Left cardiac atrium (tissue), 4 donors: ENCODE data around the gene LRTM2. TPM values are rescaled to one million over a fixed set of nuclear protein-coding genes. Genes with fewer than 3 reads are reported as not detected.
"Not testable (repeated sequence)": the region's sequence is repeated elsewhere in the genome, so short reads cannot be mapped to it uniquely, and the experiment has no call there.

Source experiments
- ATAC-seq, 2 donors: fragments of 200-7000 bp; cut with Tn5 transposase; one replicate each; pipeline ENCODE4 v1.9.1; 2020; ENCODE audit warnings: mild to moderate bottlenecking in 2 of 2, moderate library complexity in 2 of 2
- DNase-seq: peaks from one replicate; pipeline ENCODE4 v3.0.0-alpha.2; 2020
- intact Hi-C, 2 donors: fragments of 100-400 bp; cut with DNase I; formaldehyde crosslinking; loops; one replicate each; pipeline versions ENCODE4 v1.14.1 to v1.15.1; 2022 to 2023
- total RNA-seq, 2 donors: library from RNA; stranded (reverse); fragmentation: NEBNext Ultra II Directional; extraction: Animal tissue kit (Norgen Biotek cat#: 25700); gene quantifications; one replicate each; pipeline ENCODE4 v1.2.1, GENCODE V29; 2021
- donor health status: DM: no; HTN: yes; CAD: no.
- donor health status: DM: no; HTN: yes; CAD: no; lungs with severe emphysema.
- donor health status: DM: yes; HTN: yes; CAD: no.
- donor health status: Dilated cardiomyopathy.

The LRTM2 gene
- total RNA-seq, 2 donors from 2014 or later, result not detected

DNA sequence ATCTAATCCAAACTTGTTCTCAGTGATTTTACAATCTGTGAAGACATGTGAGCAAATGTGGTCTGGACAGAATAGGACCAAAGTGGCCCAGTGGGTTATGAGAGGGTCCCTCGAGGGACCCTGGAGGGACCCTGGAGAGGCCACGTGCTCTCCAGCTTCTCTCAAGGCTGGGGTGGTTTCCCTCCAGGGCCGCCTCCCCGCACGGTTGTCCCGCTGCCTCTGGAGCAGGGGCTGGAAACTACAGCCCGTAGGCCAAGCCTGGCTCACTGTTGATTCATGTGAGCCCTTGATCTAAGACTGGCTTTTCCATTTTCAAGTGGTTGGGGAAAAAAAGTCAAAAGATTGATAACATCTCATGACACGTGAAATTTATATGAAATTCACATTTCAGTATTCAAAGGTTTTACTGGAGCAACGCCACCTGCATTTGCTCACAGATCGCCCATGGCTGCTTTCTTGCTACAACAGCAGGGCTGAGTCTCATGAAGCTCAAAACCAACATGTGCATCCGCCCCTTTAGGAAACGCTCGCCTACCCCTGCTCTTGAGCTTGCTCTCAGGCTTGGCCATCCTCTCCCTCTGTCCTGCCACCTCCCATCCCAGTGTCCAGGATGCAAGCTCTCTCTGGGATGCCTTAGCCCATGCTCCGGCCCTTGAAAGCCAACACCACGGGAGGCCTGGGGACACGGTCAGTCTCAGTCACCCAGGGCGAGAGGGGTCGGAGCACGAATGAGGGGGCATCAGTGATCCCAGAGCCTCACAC, 12.1 kb upstream of the LRTM2 start:
- intact Hi-C loops, result loop anchor here in 1 of 2 donors (5.0 kb wide), 1 partner anchor 109 kb away; the partner anchor contains the start of gene CACNA2D4
- ATAC-seq, result no peak

DNA sequence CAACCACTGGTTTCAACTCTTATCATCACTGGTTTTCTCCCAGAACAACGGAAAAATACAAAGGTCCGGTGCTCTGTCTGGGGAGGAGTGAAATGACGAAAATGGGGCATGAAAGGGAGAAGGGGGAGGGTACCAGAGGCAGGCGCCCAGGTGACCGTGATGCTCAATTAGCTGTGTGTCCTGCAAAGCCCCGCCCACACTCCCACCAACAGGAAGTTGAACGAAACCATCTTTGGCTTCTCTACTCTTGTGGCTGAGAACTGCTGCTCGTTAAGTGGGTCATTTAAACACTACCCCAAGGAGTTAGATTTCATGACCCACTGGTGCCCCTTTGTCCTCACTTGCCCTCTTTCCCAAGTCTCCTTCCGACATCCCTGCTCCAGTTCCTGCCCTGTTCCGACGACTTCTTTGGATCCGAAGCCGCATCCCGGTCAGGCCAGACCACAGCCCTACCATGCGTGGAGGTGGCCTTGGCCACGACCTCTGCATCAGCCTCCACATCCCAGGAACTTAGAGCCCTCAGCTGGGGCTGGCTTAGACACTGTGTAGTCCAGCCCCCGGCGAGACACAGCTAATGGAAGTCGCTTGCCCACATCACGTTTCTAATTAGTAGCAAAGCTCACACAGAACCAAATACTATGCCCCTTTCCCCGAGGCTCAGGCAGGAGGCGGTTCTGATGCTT, 11.4 kb upstream of the LRTM2 start:
- DNase-seq (peak; percentile 17), ATAC-seq (no peak)
- intact Hi-C loops, result loop anchor here in 1 of 2 donors (5.0 kb wide), 1 partner anchor 108 kb away; the partner anchor contains the start of gene CACNA2D4

More for the DNA sequence above, 12.1 kb upstream of the LRTM2 start:
- peak; percentile 16 for DNase-seq

DNA sequence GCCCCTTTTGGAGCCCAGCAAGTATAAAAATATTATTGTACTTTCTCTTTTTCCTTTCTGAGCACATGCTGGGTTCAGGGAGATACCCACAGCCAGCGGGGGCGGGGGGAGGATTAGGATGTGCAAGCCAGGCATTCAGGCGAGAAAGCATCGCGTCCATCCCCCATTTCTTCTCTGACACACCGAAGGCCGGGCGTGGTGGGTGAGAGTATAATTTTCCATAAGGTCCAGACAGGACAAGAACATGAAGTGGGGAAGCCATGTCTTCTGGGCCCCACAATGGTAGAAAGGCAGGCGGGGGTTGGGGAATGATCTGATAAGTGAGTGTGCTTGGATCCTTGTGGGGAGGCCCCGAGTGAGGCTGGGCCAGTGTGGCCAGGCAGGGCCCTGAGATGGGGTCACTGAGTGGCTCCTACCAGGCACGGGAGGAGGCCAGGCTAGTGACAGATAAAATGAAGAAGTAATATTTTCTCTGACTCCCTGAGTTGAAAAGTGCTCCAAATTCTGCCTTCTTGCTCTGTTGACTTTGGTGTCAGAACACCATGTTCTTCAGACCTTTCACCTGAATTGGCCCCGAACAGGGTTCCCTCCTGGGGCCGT, 10.7 kb upstream of the LRTM2 start:
- no peak for ATAC-seq
- peak; percentile 13 for DNase-seq
- intact Hi-C loops, result loop anchor here in 1 of 2 donors (5.0 kb wide), 1 partner anchor 108 kb away; the partner anchor contains the start of gene CACNA2D4

DNA sequence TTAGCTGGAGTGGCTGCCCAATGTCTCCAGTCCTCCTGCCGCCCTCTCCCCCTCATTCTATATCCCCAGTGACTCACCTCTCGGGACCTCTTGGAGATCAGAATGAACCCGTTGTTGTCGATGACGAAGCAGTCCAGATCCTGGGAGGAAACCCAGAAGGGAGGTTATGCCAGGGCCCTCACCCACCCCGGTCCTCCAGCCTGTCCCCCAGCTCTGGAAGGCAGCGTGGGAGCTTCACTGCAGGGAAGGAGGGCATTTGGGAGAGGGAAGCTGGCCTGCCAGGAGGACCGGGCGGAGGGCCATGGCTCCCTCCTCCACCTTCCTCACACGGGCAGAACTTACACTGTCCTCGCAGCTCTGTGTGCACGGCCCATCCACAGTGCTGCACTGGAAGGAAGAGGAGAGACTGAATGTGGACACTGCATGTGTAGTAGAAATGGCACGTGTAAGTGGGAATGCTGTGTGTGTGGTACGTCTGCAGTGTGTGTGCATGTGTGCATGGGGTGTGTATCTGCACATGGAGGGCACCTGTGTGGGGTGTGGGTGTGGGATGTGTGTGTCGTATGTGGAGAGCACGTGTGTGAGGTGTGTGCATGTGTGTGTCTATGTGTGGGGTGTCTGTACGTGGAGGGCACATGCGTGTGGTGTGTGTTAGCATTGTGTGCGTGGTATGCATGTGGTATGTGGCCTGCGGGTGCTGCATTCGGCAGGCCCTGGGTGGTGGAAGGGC, 10.0 kb upstream of the LRTM2 start:
- intact Hi-C loops, result no loop called here
- DNase-seq (no peak), ATAC-seq (no peak)

DNA sequence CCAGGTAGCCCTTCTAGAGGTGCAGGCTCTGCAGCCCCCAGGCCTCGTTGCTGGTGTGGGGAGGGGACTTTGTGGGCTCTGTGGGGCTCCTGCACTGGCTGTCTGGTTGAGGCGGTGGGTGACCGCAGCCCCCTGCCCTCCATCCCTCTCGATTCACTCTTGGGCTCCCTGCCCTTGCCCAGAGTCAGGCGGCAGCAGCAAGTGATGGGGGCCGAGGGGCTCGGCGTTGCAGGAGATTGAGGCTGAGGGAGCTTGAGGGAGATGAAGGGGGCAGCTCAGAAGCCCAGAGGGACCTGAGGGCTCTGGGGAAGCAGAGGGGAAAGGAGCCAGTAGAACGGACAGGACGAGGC, 9.5 kb upstream of the LRTM2 start:
- ATAC-seq (no peak), DNase-seq (no peak)
- intact Hi-C loops, result no loop called here

DNA sequence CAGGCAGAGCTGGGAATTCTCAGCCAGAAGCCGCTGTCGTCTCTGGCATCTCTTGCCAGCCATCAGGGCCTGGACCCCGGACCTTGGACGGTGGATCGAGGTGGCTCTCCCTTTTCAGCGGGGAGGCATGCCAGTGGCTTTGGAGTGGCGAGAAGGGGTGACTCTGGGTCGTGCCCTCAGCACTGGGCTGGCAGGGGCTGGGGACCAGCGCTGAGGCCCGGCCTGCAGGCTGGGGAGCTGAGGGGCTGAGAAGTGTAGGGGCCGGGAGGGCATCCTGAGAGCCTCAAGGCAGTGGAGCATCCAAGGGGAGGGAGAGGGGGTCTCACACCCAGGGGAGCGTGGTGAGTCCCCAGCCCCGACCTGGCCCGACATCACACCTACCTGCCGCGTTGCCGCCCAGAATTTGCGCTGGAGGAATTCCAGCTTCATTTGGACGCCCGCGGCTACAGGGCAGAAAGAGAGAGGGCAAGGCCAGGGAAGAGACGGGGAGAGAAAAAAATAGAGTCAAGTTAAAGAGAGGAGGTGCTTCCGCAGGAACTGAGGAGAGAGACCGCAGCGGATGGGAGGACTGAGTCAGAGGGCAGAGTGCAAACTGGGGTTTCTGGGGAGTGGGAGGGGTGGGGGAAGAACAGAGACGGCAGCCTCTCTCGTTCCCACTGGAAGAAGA, 9.0 kb upstream of the LRTM2 start:
- DNase-seq (no peak), ATAC-seq (peak in 1 of 2 donors; percentile 44)
- intact Hi-C loops, result no loop called here

DNA sequence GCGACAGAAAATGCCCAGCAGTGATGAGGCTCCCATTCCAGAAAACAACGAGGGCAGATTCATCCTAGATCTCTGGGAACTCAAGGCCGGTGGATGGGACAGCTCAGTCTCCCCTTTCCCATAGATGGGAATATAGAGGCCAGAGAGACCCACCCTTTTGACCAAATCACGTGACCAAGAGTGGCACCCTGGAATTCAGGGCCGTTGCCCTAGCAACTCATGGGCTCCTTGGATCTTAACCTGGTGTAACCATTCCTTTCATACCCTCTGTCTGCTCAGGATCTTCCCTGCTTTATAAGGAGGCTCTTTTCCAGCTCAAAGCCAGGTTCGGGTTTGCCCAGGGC, 8.4 kb upstream of the LRTM2 start:
- ATAC-seq (no peak), DNase-seq (no peak)
- intact Hi-C loops, result no loop called here

DNA sequence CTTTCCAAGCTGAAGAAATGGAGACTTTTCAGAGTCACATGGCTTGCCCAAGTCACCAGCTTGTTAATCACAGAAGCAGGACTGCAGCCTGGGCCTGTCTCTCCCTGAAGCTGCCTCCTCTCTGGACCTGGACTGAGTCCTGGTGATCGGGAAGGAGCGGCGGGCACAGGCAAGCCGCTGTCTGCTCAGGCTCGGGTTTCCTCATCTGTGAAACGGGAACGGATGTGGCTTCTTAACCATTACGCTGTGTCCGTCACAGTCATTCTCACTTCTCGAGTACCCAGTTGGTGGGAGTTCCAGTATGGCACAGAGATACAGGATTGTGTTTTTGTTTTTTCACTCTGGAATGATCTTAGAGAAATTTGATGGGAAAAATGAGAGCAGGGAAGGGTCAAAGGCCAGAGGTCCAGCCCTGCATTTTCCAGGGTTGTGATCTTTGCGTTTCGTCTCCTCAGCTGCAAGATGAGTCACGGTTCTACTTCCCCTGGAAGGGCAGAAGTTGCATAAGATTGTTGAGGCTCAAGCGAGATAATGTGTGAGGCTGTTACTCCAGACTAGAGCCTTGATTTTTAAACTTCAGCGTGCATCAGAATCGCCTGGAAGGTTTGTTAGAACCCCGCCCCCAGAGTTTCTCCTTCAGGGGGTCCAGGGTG, 7.6 kb upstream of the LRTM2 start:
- ATAC-seq (peak; percentile 28 to 66), DNase-seq (no peak)
- intact Hi-C loops, result no loop called here

DNA sequence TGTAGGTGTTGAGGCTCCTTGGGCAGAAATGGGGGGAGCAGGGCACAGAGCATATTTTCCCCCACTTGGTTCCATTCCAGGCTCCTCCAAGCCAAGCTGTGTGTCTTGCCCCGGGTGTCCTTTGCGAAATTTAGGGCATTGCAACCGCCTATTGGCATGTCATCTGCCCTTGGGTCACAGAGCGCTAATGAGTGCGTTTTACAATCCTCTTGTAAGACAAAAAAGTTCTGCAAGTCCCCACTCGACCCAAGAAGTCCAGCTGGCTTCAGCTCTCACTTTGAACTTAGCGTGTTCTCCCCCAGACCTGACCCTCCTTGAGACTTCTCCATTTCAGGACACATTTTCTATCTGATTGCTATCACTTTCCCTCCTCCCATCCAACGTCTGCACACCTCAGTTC, 6.1 kb upstream of the LRTM2 start:
- ATAC-seq, result peak in 1 of 2 donors; percentile 49
- no peak for DNase-seq
- intact Hi-C loops, result no loop called here

DNA sequence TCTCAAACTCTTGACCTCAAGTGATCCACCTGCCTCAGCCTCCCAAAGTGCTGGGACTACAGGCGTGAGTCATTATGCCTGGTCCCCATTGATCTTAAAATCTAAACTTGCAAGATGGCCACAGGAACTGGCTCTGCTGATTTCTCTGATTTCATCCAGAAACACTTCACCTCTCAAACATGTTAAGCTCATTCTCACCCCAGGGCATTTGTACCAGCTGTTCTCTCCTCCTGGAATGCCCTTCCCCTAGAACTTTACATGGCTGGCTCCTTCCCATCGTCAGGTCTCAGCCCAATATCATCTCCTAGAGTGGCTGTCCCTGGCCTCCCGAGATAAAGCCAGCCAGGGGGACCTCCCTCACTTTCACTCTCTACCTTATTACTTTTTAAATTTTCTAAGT, 5.3 kb upstream of the LRTM2 start:
- ATAC-seq (no peak), DNase-seq (no peak)
- intact Hi-C loops, result no loop called here

DNA sequence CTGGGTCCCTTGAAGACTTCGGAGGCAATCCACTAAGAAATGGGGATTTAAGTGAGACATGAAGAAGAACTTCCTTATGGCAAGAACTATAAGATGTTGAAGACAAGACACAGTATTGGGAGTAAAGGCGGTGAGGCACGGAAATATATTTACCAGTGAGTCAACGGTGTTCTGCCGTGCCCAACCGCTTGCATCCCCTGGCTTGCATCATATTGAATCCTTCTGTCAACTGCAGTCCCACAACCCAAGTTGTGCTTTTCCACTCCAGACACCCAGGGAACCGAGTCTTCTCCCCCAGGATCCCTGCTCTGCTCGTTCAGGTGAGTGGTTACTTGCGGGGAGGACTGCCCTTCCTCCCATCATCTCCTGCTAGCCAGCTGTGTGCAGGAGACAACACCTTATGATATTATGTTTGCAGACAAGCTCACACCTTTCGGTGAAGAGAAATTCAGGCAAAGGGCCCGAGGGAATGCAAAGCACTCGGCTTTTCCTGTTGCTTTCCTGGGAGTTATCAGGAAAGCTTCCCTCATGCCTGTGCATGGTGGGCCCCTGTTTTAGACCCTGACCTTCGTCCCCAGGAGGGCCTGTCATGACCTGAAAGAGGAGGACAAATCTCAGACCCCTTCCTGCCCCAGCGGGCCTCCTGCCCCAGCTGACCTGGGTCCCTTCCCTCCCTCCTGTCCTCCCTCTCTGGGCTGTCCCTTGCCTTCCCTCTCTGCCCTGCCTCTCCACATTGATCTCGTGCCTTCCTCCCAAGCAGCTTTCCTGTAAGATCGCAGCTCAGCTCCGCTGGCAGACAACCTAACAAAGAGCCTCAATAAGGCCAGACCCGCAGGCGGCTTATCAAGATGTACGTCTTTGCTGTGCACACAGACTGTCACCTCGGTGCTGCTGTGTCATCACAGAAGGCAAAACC, 4.3 kb upstream of the LRTM2 start:
- intact Hi-C loops, result no loop called here
- no peak for ATAC-seq
- DNase-seq, result no peak

DNA sequence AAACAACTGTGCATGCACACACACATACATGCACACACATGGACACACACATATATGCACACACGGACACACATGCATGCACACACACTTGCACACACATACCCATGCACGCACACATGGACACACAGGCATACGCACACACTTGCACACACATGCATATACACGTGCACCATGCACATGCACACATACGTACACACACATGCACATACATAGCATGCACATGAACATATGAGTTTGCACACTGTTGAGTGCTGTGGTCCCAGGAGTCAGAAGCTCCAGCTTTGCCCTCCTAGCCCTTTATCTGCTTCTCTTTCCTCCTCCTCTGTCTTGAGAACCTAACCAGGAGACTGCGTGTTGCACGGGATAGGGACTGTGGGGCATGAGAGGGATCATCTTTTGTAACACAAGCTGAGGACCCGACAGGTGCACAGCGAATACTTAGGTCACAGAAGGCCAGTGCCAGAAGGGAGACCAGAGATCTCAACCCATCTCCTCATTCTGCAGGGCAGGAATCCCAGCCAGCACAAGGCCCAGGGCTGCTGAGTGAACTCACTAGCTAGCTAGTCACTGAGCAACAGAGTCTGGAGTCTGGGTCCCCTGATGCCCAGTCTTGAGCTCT, 3.5 kb upstream of the LRTM2 start:
- intact Hi-C loops, result no loop called here
- no peak for ATAC-seq

DNA sequence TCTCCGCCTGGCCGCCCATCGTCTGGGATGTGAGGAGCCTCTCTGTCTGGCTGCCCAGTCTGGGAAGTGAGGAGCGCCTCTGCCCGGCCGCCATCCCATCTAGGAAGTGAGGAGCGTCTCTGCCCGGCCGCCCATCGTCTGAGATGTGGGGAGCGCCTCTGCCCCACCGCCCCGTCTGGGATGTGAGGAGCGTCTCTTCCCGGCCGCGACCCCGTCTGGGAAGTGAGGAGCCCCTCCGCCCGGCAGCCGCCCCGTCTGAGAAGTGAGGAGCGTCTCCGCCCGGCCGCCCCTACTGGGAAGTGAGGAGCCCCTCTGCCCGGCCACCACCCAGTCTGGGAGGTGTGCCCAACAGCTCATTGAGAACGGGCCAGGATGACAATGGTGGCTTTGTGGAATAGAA, 2.4 kb upstream of the LRTM2 start:
- intact Hi-C loops, ATAC-seq, DNase-seq: not testable (repeated sequence)

More for the DNA sequence above, 3.5 kb upstream of the LRTM2 start:
- DNase-seq, result no peak

DNA sequence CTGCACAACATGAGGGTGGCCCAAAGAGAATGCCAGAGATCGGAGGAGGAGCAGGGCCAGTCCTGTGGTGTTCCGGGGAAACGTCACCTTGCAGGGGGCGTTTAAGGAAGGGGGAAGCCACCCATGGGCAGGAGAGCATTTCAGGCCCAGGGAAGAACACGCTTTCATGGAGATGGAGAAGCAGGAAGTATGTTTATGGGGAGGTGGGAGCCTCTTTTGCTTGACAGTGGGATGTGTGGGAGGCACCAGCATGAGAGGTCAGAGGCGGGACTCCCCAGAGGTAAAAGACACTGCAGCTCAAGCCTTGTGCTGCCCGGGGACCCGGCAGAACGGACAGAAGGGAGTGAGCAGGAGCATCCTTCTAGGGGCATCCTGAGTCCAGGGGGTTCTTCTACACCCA, 1.3 kb upstream of the LRTM2 start:
- DNase-seq (no peak), ATAC-seq (no peak)
- intact Hi-C loops, result no loop called here

DNA sequence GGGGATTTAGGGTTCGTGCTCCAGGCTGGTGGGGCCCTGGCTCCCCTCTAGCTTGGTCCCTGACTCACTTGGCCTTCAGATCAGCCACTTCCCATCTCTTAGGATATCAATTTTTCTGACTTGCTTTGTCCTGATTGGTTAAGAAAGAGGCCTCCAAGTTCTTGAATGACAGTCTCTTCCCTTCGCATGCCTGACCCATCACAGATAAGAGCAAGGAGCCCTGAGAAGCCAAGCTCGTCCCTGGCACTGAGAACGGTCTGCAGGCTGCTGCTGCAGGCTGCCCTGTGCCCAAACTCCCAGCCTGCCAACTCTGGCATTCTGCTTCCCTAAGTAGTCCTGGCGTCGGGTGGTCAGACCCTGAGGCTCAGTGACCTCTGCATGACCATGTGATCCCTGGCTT, 794 bp upstream of the LRTM2 start:
- intact Hi-C loops, result no loop called here
- ATAC-seq (peak in 1 of 2 donors; percentile 35), DNase-seq (no peak)

DNA sequence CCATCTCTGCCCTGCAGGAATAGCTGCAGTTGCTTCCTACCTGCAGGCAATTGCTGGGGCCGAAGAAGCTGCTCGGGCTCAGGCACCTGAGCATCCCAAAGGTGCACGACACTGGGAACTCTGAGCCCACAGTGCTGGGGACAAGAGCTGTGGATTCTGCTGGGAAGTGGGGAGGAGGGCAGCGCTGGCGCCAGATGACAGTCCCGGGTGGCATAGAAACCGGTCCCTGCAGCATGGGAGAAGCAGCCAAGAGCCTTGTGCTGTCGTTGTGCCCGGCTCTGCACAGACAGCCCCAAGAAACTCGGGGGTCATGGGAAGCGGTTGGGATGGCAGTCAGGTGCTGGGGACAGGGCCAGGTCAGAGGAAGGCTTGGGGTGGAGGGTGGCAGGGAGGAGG, 529 bp downstream of the LRTM2 start:
- intact Hi-C loops, result no loop called here
- no peak for DNase-seq
- no peak for ATAC-seq

DNA sequence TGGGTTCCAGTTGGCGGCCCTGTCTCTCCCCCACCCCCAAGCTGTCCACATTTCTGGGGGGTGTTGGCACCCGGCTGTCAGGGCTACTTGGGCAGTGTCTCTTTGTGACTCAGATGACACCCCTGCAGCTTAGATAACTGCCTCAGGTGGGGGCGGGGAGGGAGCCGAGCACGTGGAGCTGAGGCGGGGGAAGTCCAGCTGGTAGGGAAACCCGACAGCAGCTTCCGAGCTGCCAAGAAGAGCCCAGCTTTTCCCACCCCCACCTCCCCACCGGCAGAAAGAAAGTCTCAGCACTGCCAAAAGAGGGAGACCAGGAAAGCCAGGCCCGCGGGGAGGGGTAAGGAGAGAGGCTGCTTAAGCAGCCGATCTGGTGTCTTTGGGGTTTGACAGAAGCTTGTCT, 1.4 kb downstream of the LRTM2 start:
- no peak for DNase-seq
- intact Hi-C loops, result no loop called here
- ATAC-seq, result no peak
